HUDEP-2 (cell line): ENCODE data around the gene MYOD1.

Source experiments
- DNase-seq, 76 experiments: peaks; one replicate each; lab custom pipeline; 2025; ENCODE audit not compliant: unreplicated experiment in 76 of 76; lab: John Stamatoyannopoulos, UW

Gene MYOD1

DNA sequence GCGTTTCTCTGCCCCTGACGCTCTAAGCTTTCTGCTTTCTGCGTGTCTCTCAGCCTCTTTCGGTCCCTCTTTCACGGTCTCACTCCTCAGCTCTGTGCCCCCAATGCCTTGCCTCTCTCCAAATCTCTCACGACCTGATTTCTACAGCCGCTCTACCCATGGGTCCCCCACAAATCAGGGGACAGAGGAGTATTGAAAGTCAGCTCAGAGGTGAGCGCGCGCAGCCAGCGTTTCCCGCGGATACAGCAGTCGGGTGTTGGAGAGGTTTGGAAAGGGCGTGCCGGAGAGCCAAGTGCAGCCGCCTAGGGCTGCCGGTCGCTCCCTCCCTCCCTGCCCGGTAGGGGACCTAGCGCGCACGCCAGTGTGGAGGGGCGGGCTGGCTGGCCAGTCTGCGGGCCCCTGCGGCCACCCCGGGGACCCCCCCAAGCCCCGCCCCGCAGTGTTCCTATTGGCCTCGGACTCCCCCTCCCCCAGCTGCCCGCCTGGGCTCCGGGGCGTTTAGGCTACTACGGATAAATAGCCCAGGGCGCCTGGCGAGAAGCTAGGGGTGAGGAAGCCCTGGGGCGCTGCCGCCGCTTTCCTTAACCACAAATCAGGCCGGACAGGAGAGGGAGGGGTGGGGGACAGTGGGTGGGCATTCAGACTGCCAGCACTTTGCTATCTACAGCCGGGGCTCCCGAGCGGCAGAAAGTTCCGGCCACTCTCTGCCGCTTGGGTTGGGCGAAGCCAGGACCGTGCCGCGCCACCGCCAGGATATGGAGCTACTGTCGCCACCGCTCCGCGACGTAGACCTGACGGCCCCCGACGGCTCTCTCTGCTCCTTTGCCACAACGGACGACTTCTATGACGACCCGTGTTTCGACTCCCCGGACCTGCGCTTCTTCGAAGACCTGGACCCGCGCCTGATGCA is at the start of gene MYOD1:
TSS of gene MYOD1 (plus strand) at position 544 of the 910 bp plus-strand sequence. CDS start at position 756, 212 bp downstream.
- DNase-seq: no peak

- no peak for DNase-seq
Measured at GRCh38 chr11:17672469-17672868, 46.9 kb upstream of the MYOD1 start.

DNA sequence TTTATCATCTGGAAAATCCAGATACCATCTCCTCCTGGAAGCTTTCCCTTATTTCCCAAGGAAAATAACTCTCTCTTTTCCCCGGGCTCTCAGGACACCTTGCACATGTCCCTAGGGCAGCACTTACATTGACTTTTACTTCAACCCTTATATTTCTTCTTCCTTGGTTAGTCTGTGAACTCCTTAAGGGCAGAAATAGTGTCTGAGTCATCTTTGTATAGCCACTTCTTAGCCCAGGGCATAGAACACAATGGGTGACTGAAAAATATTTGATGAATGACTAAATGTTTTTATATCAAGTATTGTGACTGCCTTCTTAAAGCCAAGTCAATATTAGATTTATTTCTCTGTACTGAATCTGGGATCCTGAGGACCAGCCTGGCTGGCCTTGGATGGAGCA is 45.4 kb upstream of the MYOD1 start:
- DNase-seq: no peak

DNA sequence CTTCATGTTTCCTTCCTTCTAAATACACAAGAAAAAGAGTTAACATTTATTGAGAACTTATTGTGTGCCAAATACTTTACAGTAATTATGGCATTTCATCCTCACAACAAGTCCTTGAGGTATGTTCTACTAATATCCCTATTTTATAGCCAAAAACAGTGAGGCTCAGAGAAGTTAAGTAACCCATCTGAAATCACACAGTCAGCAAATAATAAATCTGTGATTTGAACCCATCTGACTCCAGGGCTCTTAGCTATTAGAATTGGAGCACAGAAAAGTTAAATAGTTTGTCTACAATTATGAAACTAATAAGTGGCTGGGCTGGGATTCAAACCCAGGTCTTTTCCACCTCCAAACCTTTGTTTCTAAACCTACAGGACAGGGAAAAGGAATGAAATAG is 36.5 kb upstream of the MYOD1 start:
- no peak for DNase-seq

GRCh38 chr11:17683377-17684161 is 35.8 kb upstream of the MYOD1 start:
- peak in 2 of 76 experiments; percentile 1 to 3 for DNase-seq

- no peak for DNase-seq
Measured at GRCh38 chr11:17684550-17684949, 34.8 kb upstream of the MYOD1 start.

- DNase-seq: no peak
Measured at GRCh38 chr11:17686231-17686980, 33.0 kb upstream of the MYOD1 start.

DNA sequence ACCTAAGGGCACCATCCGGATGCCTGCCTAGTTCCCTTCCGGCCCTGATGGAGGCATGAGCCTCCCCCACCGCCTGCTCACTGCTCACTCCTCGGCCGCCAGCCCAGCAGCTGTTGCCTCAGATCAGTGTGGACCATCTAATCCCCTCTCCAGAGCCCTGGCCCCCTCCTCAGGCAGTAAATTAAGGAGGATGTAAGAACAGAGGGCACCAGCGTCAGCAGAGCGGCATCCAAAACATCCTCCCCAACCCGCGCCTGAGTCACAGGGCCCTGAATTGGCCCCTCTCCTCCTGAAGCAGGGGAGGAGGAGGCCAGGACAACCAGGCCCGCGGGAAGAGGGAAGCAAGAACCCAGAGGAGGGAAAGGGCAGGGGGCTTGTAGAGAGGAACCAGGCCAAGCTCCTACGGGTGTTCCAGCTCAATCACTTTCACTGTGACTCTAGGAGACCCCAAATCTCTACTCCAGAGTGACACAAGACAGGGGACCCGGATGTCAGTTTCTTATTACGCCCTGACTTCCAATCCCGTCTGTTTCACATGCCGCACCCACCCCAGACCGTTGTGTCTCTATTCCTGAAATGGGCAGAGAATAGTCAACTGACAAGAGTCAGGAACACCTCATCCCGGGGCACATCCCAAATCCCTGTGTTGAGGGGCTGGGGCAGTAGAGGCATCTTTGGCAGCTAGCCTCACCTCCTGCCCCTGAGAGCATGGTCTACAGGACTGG is 31.3 kb upstream of the MYOD1 start:
- DNase-seq: no peak

GRCh38 chr11:17691550-17691949 is 27.8 kb upstream of the MYOD1 start:
- no peak for DNase-seq

DNA sequence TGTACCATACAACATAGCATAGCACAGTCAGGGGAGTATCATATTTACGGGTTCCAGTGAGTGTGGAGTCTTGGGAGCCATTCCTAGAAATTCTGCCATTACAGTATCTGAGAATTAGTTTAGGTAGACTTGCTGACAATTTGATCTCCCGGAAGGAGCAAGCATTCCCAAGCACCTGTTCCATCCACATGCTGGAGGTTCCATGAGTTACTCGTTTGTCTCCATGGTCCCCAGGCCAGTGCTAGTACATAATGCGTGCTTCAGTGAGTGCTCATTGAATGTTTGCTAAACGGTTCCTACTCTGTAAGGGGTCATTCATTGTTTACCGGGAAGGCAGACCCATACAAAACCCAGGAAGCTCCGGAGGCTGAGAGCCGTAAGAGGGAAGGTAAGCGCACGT is 27.4 kb upstream of the MYOD1 start:
- no peak for DNase-seq

DNA sequence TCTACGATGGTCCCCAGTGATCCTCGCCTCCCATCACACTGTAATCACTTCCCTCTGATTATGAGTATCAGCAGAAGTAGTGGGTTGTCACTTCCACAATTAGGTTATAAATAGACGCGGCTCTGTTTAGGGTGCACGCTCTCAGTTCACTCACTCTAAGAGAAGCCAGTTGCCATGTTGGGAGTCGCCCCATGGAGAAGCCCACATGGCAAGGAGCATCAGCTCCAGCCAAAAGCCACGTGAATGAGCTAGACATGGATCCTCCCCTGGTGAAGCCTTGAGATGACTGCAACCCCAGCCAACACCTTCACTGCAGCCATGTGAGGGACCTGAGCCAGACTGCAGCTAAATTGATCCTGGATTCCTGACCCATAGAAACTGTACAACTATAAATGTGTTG is 26.4 kb upstream of the MYOD1 start:
- DNase-seq: no peak

- DNase-seq: no peak
Measured at GRCh38 chr11:17693531-17693930, 25.8 kb upstream of the MYOD1 start.

DNA sequence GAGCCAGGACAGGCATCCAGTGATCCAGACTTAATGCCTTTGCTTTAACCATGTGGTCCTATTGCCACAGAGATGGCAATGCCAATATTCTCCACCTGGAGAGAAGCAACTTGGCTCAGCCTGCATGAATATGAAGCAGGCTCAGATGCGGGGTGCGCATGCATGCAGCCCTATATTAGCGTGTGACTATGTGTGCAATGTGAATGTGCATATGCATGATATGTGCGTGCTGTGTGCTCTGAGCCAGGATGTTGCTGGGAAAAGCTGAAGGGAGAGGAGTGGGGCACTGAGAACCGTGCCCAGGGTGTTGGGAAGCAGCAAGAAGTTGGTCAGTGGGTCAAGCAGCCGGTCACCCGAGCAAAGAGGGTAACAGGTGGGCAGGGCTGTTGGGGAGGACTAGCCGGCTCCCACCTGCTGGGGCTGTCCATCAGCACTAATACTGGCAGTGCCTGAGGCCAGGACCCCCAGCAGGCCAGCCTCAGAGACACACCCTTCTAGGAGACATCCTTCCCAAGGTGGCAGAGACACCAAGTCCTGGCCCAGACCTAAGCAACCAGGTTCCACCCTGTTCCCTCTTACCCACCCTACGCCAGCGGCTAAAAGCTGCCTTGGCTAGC is 24.8 kb upstream of the MYOD1 start:
- DNase-seq: no peak

DNA sequence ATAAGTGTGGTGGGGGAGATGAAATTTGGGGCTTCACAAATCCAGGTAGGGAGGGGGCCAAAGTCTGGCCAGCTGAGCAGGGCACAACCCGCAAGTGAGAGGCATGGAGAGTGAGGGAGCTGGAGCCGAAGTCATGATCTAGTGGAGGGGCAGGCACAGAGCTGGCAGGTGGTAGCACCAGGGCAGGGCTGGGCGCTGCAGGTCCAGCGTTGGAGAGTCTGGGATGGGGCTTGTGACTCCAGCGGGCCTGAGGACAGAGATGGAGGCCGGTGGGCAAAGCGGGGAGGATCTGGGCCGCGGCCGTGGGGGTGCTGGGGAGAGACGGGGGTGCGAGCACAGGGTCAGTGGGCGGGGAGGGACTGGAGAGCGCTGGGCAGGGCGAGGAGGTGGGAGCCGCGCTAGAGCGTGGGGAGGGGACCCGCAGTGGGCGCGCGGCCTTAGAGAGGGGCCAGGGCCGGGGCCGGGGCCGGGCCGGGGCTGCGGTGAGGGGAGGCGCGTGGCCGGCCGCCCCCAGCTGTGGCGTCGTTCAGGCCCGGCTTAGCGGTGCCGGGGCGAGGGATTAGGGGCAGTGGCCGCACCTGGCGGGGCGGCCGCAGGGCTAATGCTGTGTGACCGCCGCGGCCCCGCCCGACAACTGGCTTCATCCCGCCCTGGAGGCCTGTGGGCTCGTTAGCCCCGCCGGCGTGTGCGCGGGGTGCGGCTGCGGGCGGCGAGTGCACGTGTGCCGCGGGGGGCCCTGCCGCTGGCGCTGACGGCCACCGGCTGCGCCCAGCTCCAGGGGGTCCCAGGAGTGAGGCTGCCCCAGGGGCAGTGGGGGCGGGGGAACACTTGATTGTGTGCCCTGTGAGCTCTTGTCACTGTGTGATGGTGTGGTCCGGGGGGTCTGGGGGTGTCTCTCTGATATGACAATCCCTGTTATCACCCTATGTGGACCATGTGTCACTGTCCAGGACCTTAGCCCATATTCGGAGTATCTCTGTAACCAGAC is 23.6 kb upstream of the MYOD1 start:
- DNase-seq: no peak

- no peak for DNase-seq
Measured at GRCh38 chr11:17696741-17697140, 22.6 kb upstream of the MYOD1 start.

- no peak for DNase-seq
Measured at GRCh38 chr11:17697175-17697949, 22.0 kb upstream of the MYOD1 start.

GRCh38 chr11:17699147-17700114 is 19.9 kb upstream of the MYOD1 start:
- DNase-seq: peak in 5 of 76 experiments; percentile 4 to 23 (median 12)
